GM19438 (cell line): ENCODE data around the gene PLEKHJ1.
A peak's percentile ranks its signal among the peaks of the same experiment; 100 is the strongest.

Experiments
- ATAC-seq: cut with Tn5 transposase; IDR thresholded peaks from one replicate; pipeline ENCODE4 v1.9.1; 2021; ENCODE audit warnings: low read depth; ENCODE audit not compliant: unreplicated experiment

Gene PLEKHJ1

DNA sequence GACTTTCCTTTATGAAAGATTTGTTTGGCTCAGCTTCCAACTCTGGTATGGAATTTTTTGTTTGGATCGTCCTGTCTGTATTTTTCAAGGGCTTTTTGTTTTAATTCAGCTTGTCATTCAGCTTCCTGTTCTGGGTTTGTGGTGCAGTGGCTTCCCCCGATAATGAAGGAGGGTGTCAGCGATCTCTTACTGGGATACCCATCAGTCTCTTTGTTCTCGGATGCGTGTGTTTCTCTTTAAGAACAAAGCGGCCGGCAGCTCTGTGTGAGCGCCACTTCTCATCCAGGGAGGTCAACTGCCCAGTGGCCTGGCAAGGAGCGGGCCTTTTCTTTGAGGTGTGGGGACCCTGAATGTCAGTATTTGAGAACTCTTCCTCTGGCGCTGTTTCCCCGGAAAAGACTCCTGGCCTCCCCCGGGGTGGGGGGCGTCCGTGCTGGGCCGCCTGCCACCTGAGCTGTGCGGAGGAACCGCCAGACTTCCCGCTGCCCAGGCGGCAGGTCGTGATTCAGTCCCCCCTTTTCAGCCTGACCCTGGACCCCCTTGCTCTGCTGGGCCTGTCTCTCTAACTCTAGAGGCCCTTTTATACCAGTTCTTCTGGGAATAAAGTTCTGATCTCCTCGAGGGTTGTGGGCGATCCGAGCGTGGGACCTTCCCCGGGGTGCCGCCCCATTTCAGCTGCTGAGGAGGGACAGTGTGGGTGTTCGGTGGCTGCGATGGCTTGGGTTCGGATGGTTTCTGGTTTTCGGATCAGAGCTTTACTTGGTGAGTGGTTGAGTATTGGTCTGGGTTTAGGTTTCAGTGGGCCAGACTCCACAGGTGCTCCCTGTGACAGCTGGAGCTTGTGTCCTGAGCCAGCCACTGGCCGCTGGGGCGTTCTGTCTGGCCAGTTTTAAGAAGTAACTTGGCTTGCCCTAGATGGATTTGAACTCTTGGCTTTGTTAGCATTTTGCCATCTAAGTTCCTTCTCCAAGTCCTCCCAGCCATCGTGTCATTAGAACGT is 3.9 kb upstream of the PLEKHJ1 start:
- ATAC-seq: no peak

- ATAC-seq: no peak
Measured at GRCh38 chr19:2239173-2239572, 3.0 kb upstream of the PLEKHJ1 start.

DNA sequence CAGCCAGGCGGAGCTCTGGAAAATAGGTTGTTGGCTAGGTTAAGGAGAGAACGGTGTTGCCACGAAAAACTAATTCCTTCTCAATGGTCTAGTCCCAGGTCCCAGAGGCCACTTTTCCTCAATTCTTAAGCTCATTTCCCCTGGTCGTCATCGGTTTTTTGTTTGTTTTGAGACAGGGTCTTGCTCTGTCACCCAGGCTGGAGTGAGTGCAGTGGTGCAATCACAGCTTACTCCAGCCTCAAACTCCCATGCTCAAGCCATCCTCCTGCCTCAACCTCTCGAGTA is 1.7 kb upstream of the PLEKHJ1 start:
- ATAC-seq: no peak

GRCh38 chr19:2237051-2237868 is 1.1 kb upstream of the PLEKHJ1 start:
- ATAC-seq: no peak

- peak; percentile 4 for ATAC-seq
Measured at GRCh38 chr19:2236064-2236313, 140 bp downstream of the PLEKHJ1 start.

- peak; percentile 3 for ATAC-seq
Measured at GRCh38 chr19:2235381-2236063, 607 bp downstream of the PLEKHJ1 start.

- no peak for ATAC-seq
Measured at GRCh38 chr19:2234996-2235380, 1.1 kb downstream of the PLEKHJ1 start.

GRCh38 chr19:2233601-2234280 is 2.4 kb downstream of the PLEKHJ1 start:
- ATAC-seq: no peak

DNA sequence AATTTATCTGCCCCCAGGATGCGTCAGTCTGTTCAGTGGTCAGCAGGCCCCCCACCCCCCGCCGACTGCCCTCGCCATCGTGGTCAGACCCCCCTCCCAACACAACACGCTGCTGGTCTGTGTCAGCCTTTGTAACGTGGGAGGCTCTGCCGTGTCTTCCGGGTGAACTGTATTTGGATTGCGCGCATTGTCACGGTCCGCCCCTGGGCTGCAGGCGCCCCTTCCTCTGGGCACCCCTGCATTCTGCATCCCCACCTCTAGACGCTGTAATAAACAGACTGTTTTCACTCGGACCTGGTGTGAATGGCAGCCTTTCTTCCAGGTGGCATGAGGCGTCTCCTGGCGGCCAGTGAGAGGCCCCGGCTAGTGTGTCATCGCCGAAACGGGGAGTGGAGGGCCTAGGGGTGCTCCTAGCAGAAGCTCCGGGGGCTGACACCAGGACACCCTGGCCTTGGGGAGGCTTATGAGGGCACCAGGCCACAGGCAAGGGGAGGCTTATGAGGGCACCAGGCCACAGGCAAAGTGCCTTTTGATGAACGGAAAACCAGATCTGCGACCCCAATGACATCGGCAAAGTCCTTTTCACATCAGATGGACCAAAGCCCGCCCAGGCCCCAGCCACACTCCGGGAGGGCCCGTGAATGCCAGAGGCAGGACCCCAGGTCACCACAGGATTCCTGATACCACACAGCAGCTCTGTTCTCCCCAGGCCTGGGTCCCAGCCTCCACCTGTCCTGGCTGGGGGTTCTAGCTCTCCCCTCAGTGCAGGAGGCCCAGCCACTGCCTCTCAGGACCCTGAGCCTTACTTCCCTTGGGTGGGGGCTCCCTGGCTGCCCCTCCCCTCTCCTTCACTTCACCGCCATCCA is 3.6 kb downstream of the PLEKHJ1 start:
- ATAC-seq: no peak

DNA sequence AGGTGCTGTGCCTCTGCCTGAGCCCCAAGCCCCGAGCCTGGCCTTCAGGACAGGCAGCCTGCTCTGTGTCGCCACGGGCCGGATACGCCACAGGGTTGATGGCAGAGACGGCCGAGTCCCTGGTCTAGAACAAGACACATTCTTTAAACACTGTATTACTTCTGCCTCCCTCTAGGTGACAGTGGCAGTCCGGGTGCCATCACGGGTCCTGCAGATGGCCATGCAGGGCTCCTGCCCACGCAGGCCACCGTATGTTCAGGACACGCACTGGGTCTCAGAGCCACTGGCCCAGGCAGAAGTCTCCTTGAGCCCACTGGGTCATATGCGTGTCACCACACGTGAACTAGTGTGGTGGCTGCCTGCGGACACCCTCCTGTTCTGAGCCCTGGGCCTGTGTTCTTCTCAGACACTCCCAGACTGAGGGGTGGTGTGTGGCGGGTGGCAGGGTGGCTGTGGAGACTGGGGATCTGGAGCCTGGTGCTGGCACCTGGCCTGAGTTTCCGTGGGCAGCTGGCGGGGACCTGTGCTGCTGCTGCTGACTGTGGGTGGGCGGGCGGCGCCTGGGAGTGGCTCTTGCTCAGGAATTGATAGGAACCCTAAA is 4.4 kb downstream of the PLEKHJ1 start:
- no peak for ATAC-seq

DNA sequence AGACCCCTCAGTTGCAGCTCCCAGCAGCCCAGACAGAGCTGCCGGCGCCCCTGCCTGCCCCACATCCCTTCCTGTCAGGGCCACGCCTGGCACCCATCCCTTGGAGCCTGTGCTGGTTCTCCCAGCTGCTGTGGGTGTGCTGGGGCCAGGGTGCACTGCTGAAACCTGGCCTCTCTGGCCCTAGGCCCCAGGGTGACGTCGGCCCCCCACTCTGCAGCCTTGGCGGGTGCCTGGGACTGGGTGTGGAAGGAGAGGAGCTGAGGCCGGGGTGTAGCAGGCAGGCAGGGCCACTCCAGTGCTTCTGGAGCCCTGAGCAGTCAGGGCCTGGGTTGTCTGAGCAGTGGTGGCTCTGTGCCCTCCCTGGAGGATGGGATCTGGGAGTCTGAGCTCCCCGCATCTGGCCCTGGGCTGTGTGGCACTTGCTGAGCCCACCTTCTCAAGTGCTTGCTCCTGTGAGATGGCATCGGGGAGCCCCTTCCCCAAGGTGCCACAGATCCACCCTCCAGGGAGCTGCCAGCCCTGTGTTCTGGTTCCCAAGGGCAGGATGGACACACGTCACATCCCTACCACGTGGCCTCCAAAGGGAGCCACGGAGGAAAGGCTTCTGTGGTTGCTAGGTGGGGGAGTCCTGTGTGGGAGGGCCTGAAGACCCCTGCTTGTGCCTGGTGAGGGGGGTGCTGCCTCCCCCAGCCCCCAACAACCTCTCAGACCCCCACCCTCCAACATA is 5.2 kb downstream of the PLEKHJ1 start:
- ATAC-seq: no peak

GRCh38 chr19:2230033-2230531 is 6.0 kb downstream of the PLEKHJ1 start:
- no peak for ATAC-seq

GRCh38 chr19:2229103-2230032 is 6.8 kb downstream of the PLEKHJ1 start:
- no peak for ATAC-seq

GRCh38 chr19:2228157-2229030 is 7.7 kb downstream of the PLEKHJ1 start:
- ATAC-seq: no peak

DNA sequence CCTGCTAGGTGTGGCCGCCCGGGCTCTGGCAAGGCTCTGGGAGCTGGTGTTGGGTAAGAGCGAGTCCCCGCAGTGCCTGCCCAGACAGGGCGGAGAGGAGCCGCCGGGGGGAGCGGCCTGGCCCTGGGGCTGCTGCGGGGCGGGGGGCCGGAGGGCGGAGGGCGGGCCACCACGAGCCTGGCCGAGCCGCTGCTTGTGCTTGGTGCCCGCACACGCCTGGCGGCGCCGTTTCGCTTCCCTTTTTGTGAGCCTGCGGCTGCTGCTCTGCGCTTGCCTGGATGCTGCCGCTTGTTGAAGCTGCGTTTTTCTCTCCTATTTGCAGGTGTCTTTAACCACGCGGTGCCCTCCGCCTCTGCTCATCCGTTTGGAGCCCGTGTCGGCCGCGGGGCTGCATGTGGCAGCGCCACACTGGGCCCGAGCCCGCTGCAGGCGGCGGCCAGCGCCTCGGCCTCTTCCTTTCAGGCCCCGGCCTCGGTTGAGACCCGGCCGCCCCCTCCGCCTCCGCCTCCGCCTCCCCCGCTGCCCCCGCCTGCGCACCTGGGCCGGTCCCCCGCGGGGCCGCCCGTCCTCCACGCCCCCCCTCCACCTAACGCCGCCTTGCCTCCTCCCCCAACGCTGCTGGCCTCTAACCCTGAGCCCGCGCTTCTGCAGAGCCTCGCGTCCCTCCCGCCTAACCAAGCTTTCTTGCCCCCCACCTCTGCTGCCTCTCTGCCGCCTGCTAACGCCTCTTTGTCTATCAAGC is 8.5 kb downstream of the PLEKHJ1 start:
- ATAC-seq: peak; percentile 43

DNA sequence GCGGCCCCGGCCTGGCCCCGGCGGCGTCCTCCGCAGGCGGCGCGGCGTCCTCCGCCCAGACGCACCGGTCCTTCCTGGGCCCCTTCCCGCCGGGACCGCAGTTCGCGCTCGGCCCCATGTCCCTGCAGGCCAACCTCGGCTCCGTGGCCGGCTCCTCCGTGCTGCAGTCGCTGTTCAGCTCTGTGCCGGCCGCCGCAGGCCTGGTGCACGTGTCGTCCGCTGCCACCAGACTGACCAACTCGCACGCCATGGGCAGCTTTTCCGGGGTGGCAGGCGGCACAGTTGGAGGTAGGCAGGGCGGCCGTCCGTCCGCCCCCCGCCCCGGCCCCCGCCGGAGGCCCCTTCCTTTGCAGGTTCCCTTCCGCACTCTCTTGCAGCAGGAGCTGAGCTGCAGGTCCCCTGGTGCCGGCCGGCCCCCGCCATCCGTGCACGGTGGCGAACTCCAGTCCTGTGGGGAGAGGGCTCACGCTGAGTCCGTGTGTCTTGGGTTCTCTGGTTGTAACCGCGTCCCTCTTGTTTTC is 9.2 kb downstream of the PLEKHJ1 start:
- no peak for ATAC-seq
